Activated CD8-positive, alpha-beta memory T cell treated with anti-CD3 and anti-CD28 coated beads for 36 hours (primary cell): ENCODE measurements around the gene ABCA13. TPM values are rescaled to one million over a fixed set of nuclear protein-coding genes. Genes with fewer than 3 reads are reported as not detected.

Source experiments
- CTCF ChIA-PET: fragments of 350-600 bp; sonication (Branson Sonifier 250); formaldehyde crosslinking; loops from one replicate; lab custom pipeline; 2021; ENCODE audit warnings: antibody characterized with exemption; lab: Charles Lee
- POLR2A ChIA-PET: fragments of 350-600 bp; sonication (Branson Sonifier 250); formaldehyde crosslinking; loops from one replicate; lab custom pipeline; 2021; ENCODE audit warnings: antibody characterized with exemption; lab: Charles Lee
- total RNA-seq, 2 experiments: library from RNA; stranded (reverse); gene quantifications; one replicate each; pipeline ENCODE4 v1.2.3, GENCODE V29; 2021

ABCA13 gene
- total RNA-seq, 2 experiments from 2014 or later: not detected

DNA sequence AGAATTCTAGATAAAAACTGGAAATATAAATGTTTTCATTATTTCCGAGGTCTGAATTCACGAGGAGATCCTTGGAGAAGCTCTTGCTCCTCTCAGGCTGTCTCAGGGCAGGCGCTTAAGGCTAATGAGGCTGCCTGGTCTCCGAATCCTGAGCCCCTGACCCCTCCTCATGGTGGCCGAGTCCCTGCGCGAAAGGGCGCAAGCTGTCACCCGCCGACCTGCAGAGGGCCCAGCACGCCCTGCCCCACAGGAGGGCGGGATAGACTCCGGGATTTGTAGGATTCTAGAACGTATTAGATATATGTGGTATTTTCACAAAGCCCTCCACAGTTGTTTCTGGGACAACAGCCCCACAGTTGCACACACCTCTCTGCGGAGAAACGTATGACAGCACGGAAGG is 284.1 kb downstream of the ABCA13 start:
- ChIA-PET POLR2A (no interaction called here), CTCF (no interaction called here)

DNA sequence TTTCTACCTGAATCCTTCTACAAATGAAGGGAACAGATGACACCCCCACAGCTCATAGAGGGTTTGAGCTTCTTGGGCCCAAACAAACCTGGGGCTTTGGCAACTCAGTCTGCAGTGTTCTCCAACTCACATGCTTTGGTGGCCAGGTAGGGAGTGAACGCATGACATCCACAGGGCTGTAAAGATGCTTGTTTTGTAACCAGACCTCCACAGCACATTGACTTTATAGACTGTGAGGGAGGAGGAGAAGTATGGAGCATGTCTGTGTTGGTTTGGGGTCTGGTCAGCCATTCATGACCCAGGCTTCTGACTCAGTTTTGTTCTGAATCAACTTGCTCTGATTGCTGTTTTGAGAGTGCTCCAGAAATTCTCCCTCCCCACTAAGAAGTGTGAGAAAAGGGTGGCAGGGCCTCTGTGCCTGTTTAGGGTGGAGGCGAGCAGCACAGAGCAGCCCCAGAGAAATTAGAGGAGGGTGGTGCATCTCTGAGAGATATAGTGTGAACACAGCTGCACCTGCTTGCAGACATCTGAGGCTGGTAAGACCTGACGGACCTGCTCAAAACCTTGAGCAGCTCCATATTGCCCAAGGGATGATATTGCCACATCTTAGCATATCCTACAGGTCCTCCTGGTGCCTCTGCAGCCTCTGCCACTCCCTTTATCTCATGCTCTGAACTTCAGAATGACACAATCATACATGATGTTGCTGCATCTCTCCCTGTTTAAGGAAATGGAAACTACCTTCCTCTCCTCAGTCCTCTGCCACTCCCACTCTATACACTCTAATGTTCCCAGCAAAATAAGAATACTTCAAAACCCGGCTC is 287.7 kb downstream of the ABCA13 start:
- POLR2A ChIA-PET: no interaction called here
- CTCF ChIA-PET: no interaction called here

DNA sequence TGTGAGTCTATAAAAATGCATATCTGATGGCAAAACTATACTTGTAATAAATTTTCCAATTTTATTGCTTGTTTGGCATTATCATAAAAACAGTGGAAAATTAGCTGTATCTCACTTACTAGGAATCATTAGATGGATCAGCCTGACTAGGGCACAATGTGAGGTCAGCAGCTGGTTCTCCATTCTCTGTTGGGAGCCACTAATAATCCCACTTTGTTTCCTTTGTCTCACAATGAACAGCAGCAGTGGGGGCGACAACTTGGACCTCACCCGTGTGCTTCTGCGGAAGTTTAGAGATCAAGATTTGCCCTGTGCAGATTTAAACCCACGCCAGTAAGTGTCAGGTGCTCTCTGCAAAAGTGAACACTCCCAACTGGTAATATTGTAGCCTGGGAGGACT is 295.5 kb downstream of the ABCA13 start:
- CTCF ChIA-PET: no interaction called here
- POLR2A ChIA-PET: no interaction called here

DNA sequence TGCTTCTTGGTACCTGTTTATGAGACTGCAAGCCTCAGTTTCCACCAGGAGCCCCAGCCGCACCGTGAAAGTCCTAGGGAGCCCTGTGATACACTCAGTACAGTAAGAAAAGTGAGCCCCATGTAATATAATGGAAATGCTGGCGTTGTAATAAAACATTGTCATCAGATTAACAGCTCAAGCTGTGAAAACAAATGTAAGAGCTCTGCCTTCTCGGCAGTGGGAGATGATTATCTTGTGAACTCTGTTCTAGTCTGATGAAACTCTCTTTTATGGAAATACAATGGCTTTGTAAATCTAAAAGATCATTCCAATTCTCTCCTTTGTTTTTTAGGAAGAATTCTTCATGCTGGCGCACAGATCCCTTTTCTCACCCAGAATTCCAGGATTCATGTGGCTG is 299.9 kb downstream of the ABCA13 start:
- POLR2A ChIA-PET: no interaction called here
- CTCF ChIA-PET: no interaction called here

DNA sequence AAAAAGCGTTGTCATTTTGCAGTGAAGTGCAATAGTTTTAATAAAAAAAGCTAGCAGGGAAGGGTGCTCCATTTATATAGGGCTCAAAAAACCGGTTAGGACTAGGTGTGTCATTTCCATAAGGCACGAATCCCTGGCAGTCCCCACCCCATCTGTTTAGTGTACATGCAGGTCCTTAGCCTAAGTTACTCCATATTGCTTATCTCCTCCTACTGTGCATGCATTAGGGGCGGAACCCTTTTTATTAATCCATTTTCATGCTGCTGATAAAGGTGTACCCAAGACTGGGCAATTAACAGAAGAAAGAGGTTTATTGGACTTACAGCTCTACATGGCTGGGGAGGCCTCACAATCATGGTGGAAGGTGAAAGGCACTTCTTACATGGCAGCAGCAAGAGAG is 301.4 kb downstream of the ABCA13 start:
- POLR2A ChIA-PET: no interaction called here
- CTCF ChIA-PET: no interaction called here

DNA sequence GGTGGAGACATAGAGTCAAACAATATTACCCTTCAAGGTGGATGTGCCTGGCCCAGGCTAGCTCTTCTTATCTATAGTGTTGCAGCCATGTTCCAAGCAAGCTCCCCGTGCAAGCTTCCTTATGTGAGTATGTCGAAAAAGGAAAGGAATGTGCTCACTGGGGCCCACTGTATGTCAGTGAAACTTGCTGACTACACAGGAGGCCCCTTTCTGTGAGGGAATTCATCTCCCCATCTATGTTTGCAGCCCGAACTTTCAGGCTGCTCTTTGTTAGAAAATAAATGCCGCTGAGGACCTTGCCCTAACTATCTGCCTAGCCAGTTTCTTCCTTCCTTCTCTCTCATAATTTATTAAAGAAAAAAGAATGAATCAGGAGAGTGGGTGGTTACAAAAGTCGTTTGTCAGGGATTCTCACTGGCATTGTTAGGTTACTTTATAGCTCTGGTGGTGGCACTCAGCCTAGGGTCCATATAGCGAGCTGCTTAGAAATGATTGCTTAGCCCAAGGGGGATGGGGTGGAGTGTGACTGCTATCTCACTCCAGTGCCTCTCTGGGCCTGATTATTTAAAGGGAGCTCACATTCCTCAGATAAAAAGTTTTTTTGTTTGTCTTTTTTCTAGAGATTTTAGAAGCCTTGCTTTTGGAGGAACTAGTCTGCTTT is 302.1 kb downstream of the ABCA13 start:
- POLR2A ChIA-PET: no interaction called here

DNA sequence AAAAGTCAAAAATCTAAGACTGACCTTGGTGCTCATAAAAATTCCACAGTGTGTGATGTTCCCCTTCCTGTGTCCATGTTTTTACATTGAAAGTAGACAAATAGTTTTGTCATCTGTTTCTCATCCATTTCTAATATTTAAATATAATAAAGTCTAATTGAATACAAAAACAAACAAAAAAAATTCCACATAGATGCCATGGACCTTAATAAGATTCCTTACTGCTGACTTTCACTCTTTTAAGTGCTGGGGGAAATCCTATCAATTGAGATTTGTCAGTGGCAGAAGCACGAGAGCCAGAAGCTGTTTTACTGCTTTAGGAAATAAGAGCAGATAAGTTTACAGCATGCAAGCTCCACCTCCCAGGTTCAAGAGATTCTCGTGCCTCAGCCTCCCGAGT is 310.0 kb downstream of the ABCA13 start:
- ChIA-PET POLR2A (no interaction called here), CTCF (no interaction called here)

More for the DNA sequence above, 302.1 kb downstream of the ABCA13 start:
- CTCF ChIA-PET: no interaction called here

DNA sequence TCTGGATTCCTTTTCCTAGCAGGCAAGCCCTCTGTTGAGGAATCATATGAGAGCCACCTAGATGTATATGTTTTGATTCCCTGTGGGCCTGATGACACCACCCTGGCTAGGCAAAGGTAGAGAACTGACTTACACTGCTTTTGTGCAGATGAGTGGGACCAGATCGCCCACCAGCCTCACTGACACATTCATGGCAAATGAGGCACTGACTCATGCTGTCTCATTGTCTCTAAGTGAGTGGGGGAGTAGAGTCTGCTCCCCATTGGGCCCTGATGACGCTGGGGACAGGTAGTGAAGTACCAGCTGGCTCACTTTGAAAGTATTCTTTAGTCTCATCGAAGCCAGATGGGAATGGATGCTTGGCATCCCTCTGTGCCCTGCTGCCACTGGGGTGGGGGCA is 326.3 kb downstream of the ABCA13 start:
- CTCF ChIA-PET: no interaction called here

DNA sequence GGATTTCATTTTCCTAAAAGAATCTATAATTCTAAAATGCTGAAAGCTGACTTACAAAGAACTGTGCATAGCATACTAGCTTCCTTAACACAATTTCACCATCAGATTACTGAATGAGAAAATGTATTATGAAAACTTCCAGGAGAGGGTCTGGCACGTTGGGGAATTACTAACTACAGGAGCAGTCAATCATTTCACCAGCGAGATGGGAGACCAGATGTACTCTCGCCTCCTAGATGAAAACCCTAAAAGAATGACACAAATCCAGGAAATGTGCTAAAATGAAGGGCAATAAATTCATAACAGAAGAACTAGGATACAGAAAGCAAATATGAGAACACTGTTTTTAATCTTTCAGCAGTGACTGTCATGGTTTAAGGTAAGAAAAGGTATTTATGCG is 330.8 kb downstream of the ABCA13 start:
- CTCF ChIA-PET: no interaction called here
- POLR2A ChIA-PET: no interaction called here

More for the DNA sequence above, 326.3 kb downstream of the ABCA13 start:
- POLR2A ChIA-PET: no interaction called here

DNA sequence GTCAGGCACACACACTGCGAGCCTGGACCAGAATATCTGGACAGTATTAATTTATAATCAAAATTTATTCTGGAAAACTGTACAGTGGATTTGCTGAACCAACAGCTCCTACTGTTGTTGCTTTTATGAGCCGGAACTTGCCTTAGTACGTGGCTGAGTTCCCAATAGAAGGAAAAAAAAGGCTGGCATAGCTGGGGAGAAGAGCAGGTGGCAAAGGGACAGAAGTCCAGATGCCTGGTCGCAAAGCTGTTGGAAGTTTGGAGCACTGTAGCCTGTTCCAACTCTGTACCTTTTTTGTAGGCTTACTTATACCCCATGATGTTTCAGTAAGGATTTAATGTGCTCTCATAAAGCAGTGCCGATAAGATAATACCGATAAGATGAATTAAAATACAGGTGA is 333.8 kb downstream of the ABCA13 start:
- POLR2A ChIA-PET: no interaction called here
- CTCF ChIA-PET: no interaction called here

DNA sequence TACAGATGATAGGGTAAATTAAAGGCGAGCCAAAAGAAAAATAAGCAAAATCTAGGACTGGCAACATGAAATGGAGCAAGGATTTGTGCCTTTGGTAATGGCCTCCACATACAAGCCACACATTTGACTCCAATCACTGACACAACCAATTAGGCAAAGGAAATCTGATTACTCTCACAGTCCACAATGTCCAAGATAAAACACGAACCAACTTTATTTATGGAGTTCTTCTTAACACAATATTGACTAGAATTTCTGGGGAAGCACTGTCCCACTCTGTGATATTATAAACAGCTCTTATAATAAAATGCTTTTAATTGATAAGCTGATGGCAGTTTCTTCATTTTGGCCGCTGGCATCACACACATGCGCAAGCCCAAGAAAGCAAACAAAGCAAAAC is 334.2 kb downstream of the ABCA13 start:
- CTCF ChIA-PET: no interaction called here
- POLR2A ChIA-PET: no interaction called here

DNA sequence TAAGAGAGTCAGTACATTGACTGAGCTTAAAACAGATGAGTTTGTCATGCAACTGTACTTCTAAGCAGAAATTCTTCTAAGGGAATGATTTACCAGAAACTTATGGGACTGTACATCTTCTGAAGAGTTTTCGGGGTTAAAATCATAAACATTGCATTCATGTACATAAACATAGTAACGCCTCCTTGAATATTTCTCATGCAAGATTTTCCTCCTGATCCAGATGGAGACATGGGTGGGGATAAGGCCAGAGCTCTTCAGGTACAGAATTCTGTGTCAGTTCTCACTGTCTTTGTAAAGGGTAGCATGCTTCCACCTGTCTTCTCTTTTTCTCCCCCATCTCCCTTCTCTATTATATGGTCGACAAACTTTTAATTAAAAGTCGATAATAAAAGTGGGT is 335.3 kb downstream of the ABCA13 start:
- ChIA-PET CTCF (no interaction called here), POLR2A (no interaction called here)

DNA sequence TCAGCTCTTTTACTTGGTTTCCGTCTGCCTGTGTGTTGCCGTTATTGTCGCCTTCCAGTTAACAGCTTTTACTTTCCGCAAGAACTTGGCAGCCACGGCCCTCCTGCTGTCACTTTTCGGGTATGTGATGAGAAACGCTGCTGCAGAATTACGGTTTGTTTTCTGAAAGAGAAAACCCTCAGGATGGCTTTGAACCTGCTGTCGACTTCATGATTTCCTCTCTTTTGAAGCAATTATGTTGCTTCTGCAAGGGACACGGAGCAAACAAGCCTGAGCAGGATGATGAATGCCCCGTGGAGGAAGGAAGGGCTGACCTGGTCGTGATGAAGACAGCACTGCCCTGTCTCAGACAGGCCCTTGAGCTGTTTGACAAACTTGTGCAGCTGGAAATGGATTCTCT is 339.8 kb downstream of the ABCA13 start:
- POLR2A ChIA-PET: no interaction called here
- CTCF ChIA-PET: no interaction called here

DNA sequence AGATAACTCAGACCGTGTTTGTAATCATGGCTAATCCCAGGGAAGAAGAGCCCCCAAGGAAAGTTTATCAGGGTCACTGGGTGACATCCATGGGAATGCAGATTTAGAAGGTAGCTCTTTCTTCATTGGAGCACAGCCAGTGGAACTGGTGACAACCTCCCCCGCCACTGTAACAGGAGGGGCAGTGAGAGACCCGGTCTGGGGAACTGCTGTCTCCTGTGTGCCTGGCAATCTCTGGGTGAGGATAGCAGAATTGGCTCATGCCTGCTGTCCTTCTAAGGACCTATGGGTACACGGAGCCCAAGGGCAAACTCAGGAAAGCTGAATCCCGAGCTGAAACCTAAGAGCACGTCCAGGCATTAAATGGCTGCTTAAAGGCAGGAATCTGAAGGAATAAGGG is 341.6 kb downstream of the ABCA13 start:
- ChIA-PET POLR2A (no interaction called here), CTCF (no interaction called here)

DNA sequence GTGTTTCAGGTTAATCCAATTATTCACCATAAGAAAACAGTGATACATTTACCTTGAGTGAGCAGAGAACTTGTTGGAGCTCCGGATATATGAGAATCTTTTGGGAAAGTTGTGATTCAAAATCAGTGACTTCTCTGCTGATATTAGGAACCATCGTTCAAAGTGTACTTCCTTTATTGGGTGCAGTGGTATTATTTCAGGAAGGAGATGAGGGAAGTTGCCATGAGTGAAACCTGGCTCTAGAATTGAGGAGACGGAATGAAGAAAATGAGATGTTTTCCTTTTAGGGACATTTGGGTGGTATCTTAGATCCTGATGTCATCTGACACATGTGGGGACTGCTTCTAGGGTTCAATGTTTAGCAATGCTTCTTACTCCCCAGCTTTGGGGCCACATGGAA is 343.9 kb downstream of the ABCA13 start:
- ChIA-PET CTCF (no interaction called here), POLR2A (no interaction called here)

DNA sequence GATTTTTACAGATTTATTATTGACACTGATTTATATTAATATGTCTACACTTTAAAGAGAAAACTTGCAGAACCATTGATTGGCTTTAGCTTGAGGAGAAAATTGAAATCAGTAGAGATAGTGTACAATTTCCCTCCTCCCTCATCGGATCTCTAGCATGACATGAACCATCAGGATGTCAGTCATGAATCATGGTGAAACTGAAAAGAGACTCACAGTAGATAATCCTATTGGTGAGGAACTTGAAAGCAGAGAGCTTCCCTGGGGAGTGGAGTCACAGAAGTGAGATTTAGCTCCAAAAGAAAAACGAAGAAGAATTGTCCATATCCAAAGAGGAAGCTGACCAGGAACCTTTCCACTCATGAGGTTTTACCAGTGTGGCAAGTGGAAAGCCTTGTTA is 346.8 kb downstream of the ABCA13 start:
- POLR2A ChIA-PET: no interaction called here
- CTCF ChIA-PET: no interaction called here

DNA sequence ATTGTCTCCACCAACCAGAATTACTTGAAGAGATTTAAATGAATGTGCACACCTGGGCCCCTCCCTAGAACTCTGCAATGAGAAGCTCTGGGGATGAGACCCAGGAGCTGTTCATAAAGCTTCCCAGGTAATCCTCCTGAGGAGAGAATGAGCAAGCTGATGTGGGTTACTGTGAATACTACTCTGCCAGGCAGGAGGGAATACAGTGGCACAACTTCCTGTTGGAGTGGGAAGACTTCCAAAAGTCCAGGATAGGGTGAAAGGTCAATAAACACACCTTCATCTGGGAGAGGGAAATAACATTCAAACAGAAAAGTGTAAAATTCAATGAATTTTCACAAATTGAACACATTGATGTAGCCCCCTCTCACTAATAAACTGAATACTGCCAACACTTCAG is 351.4 kb downstream of the ABCA13 start:
- POLR2A ChIA-PET: no interaction called here
- CTCF ChIA-PET: no interaction called here

DNA sequence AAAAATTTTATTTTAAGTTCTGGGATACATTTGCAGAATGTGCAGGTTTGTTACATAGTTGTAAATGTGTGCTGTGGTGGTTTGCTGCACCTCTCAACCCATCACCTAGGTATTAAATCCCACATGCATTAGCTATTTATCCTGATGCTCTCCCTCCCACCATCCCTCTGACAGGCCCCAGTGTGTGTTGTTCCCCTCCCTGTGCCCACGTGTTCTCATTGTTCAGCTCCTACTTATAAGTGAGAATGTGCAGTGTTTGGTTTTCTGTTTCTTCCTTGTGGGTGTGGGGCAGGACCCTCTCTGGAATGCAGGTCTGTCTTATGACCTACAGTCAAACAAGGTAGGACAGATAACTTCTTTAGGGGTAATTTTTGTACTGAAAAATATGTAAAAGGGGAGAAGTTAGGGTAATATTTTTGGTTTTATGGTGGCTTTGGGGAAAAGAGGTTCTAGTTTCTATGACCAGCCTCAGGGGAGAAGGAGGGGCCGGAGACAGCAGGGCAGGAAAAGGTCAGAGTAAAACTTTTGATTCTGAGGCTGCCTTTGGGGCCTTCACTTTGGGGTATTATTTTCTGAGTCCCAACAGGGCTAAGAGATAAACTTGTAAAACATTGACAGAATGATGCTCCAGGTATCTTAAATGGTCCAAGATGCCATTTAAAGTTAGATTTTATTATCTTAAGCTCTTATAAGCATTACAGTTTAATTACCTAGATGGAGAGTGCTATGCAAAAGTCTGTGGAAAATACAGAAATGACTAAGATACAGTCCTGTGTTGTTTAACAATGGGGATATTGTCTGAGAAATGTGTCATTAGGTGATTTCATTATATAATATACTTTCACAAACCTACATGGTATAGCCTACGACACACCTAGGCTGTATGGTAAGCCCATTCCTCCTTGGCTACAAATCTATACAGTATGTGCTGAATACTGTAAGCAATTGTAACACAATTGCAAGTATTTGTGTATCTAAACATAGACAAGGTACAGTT is 354.8 kb downstream of the ABCA13 start:
- ChIA-PET CTCF (no interaction called here), POLR2A (no interaction called here)

DNA sequence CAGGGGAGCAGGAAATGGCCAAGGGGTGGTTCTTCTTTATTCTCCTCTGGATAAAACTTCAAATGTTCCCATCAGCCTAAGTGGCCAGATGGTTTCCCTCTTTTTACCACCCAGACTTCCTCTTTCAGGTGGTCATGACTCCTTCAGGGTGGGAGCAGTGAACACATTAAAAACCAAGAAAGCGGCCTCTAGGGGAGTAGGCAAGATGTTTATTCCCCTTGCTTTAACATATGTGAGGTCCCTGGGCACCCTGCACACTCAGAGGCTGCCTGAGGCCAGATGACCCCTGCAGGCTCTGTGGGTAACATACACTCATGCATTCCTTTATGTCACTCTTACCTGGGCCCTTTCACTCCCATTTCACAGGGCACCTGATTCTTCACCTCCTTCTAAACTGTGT is 357.4 kb downstream of the ABCA13 start:
- CTCF ChIA-PET: no interaction called here
- POLR2A ChIA-PET: no interaction called here

DNA sequence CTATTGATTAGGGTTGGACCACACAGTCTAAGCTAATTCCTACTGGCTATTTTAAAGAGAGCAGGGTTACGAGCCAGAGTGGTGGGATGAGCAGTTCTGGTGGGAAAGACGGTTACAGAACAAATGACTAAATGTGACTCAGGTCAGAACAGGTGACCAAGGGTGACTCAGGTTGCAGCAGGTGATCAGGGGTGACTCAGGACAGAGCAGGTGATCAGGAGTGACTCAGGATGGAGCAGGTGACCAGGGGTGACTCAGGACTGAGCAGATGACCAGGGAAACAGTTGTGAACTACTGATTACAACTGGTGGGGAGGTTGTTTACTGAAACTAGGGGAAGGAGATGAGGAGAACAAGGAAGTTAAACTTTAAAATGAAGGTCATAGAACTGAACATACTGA is 366.3 kb downstream of the ABCA13 start:
- POLR2A ChIA-PET: no interaction called here
- CTCF ChIA-PET: no interaction called here
